Measurements from ENCODE around the gene GGA2.
A peak's percentile ranks its signal among the peaks of the same experiment; 100 is the strongest.
"Not testable (repeated sequence)": the region's sequence is repeated elsewhere in the genome, so short reads cannot be mapped to it uniquely, and the experiment has no call there.

GGA2 gene

GRCh38 chr16:23466162-23466885, 44.0 kb downstream of the GGA2 start:
- no peak for DNase-seq

- DNase-seq = no peak
These were observed 45.1 kb downstream of the GGA2 start for GRCh38 chr16:23465179-23465578.

GRCh38 chr16:23464196-23464595, 46.1 kb downstream of the GGA2 start:
- no peak for DNase-seq

- not testable (repeated sequence) for DNase-seq
These were observed 47.3 kb downstream of the GGA2 start for GRCh38 chr16:23462994-23463393.

- DNase-seq = no peak
These were observed 56.8 kb downstream of the GGA2 start for GRCh38 chr16:23453338-23454052.

- DNase-seq = peak; percentile 46
These were observed 57.5 kb downstream of the GGA2 start, which contains the start of gene COG7 for GRCh38 chr16:23452572-23453337. Gene COG7, minus strand, starts transcription at chr16:23453189. Its CDS starts 195 bp downstream, at chr16:23452994.

- DNase-seq = no peak
These were observed 58.1 kb downstream of the GGA2 start for GRCh38 chr16:23452221-23452571.

GRCh38 chr16:23448392-23448791, 61.9 kb downstream of the GGA2 start:
- DNase-seq = no peak

GRCh38 chr16:23437542-23437941, 72.8 kb downstream of the GGA2 start:
- not testable (repeated sequence) for DNase-seq

- no peak for DNase-seq
These were observed 73.3 kb downstream of the GGA2 start for GRCh38 chr16:23436951-23437350.

GRCh38 chr16:23435500-23435899, 74.8 kb downstream of the GGA2 start:
- DNase-seq = peak; percentile 33

GRCh38 chr16:23434380-23434779, 75.9 kb downstream of the GGA2 start:
- DNase-seq = no peak

GRCh38 chr16:23433261-23433920, 76.9 kb downstream of the GGA2 start:
- DNase-seq = no peak

GRCh38 chr16:23432176-23433128, 77.8 kb downstream of the GGA2 start:
- DNase-seq = no peak

GRCh38 chr16:23428351-23428750, 81.9 kb downstream of the GGA2 start:
- DNase-seq = no peak

- DNase-seq = no peak
These were observed 85.9 kb downstream of the GGA2 start for GRCh38 chr16:23424292-23424958.

- no peak for DNase-seq
These were observed 86.7 kb downstream of the GGA2 start for GRCh38 chr16:23423496-23424049.

GRCh38 chr16:23420011-23420410, 90.3 kb downstream of the GGA2 start:
- DNase-seq = no peak

GRCh38 chr16:23416816-23417215, 93.5 kb downstream of the GGA2 start:
- no peak for DNase-seq

- DNase-seq = no peak
These were observed 95.6 kb downstream of the GGA2 start for GRCh38 chr16:23414731-23415130.
